Thyroid gland (tissue), 4 donors: ENCODE results near the gene SPTBN1.

Source experiments
- POLR2A ChIP-seq, 2 donors: fragments of 450-650 bp; IDR thresholded peaks; one replicate each; pipeline ENCODE4 v1.6.1; 2017; ENCODE audit warnings: antibody characterized with exemption in 2 of 2, mild to moderate bottlenecking in 2 of 2, moderate library complexity in 1 of 2
- TF ChIP-seq, protein P1 (sequence below), 6 experiments: fragments of 200-600 bp in 3 of 6; fragments of 450-650 bp in 3 of 6; sonication (generic) in 3 of 6; IDR thresholded peaks; one replicate each; pipeline ENCODE4 v1.5.1; 2016 to 2019; ENCODE audit warnings: antibody characterized with exemption in 6 of 6, mild to moderate bottlenecking in 2 of 6, inconsistent platforms in 1 of 6, moderate library complexity in 1 of 6

DNA sequence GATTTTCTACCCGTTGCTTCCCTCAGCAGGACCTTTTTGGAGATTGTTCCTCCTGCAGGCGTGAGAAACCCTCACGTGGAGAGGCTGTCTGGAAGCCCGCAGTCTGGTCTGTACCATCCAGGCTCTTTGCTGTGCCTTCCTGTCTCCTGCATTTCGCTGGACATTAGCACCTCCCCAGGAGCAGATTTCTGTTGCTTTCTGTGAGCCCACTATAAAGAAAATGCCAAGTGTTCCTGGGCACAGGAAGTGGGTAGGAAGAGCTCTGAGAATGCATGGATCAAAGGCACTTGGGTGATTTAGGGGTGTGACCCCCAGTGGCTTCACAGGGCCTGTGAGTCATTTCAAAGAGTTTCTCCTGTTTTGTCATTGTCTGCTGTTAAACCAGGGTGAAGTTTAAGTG lies 27.3 kb downstream of the SPTBN1 start:
- TF ChIP-seq POLR2A (IDR thresholded peaks at IDR 0.05): no peak
- TF ChIP-seq, protein P1, sequence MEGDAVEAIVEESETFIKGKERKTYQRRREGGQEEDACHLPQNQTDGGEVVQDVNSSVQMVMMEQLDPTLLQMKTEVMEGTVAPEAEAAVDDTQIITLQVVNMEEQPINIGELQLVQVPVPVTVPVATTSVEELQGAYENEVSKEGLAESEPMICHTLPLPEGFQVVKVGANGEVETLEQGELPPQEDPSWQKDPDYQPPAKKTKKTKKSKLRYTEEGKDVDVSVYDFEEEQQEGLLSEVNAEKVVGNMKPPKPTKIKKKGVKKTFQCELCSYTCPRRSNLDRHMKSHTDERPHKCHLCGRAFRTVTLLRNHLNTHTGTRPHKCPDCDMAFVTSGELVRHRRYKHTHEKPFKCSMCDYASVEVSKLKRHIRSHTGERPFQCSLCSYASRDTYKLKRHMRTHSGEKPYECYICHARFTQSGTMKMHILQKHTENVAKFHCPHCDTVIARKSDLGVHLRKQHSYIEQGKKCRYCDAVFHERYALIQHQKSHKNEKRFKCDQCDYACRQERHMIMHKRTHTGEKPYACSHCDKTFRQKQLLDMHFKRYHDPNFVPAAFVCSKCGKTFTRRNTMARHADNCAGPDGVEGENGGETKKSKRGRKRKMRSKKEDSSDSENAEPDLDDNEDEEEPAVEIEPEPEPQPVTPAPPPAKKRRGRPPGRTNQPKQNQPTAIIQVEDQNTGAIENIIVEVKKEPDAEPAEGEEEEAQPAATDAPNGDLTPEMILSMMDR (IDR thresholded peaks at IDR 0.05): no peak
